Testis (tissue), 2 donors: ENCODE data around the gene OR10J4.
"Not testable (repeated sequence)": the region's sequence is repeated elsewhere in the genome, so short reads cannot be mapped to it uniquely, and the experiment has no call there.

ENCODE experiments used
- POLR2A ChIP-seq: fragments of 450-650 bp; IDR thresholded peaks from one replicate; pipeline ENCODE4 v1.6.1; 2017; ENCODE audit warnings: antibody characterized with exemption, mild to moderate bottlenecking, moderate library complexity
- TF ChIP-seq, protein P1 (sequence below), 3 experiments: fragments of 450-650 bp in 2 of 3; fragments of 200-600 bp in 1 of 3; sonication (generic) in 1 of 3; IDR thresholded peaks; one replicate each; pipeline ENCODE4 v1.5.1; 2016 to 2019; ENCODE audit warnings: antibody characterized with exemption in 3 of 3, mild to moderate bottlenecking in 2 of 3, moderate library complexity in 1 of 3

DNA sequence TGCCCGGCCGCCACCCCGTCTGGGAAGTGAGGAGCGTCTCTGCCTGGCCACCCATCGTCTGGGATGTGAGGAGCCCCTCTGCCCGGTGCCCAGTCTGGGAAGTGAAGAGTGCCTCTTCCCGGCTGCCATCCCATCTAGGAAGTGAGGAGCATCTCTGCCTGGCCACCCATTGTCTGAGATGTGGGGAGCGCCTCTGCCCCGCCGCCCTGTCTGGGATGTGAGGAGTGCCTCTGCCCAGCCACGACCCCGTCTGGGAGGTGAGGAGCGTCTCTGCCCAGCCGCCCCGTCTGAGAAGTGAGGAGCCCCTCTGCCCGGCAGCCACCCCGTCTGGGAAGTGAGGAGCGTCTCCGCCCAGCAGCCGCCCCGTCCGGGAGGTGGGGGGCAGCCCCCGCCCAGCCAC is 17.6 kb downstream of the OR10J4 start:
- TF ChIP-seq, protein P1, sequence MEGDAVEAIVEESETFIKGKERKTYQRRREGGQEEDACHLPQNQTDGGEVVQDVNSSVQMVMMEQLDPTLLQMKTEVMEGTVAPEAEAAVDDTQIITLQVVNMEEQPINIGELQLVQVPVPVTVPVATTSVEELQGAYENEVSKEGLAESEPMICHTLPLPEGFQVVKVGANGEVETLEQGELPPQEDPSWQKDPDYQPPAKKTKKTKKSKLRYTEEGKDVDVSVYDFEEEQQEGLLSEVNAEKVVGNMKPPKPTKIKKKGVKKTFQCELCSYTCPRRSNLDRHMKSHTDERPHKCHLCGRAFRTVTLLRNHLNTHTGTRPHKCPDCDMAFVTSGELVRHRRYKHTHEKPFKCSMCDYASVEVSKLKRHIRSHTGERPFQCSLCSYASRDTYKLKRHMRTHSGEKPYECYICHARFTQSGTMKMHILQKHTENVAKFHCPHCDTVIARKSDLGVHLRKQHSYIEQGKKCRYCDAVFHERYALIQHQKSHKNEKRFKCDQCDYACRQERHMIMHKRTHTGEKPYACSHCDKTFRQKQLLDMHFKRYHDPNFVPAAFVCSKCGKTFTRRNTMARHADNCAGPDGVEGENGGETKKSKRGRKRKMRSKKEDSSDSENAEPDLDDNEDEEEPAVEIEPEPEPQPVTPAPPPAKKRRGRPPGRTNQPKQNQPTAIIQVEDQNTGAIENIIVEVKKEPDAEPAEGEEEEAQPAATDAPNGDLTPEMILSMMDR (IDR thresholded peaks at IDR 0.05), result not testable (repeated sequence)
- TF ChIP-seq POLR2A, result not testable (repeated sequence)
